Loucy (cell line): Measurements from ENCODE around the gene AHNAK2.

Experiments
- EZH2phosphoT487 ChIP-seq: fragments of 200-600 bp; IDR thresholded peaks from 2 replicates; pipeline ENCODE4 v1.6.1; 2018; ENCODE audit warnings: antibody characterized with exemption, mild to moderate bottlenecking, moderate library complexity, borderline replicate concordance
- TF ChIP-seq, protein P1 (sequence below): fragments of 200-600 bp; sonication (generic); conservative IDR thresholded peaks from 2 replicates; pipeline ENCODE4 v1.5.1; 2014; ENCODE audit warnings: mild to moderate bottlenecking, antibody characterized with exemption, low read length

DNA sequence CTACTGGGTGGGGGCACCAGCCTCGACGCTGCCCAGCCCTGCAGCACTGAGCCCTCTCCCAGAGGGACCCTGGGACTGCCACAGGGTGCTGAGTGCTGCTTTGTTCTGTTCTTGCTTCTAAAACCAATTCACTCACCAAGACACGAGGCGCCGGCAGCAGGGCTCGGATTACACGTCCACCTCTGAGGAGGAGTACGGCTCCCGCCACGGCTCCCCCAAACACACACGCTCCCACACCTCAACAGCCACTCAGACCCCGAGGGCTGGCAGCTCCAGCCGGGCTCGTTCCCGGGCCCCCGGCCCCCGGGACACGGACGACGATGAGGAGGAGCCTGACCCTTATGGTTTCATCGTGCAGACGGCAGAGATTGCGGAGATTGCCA lies 88.8 kb downstream of the AHNAK2 start:
- TF ChIP-seq, protein P1, sequence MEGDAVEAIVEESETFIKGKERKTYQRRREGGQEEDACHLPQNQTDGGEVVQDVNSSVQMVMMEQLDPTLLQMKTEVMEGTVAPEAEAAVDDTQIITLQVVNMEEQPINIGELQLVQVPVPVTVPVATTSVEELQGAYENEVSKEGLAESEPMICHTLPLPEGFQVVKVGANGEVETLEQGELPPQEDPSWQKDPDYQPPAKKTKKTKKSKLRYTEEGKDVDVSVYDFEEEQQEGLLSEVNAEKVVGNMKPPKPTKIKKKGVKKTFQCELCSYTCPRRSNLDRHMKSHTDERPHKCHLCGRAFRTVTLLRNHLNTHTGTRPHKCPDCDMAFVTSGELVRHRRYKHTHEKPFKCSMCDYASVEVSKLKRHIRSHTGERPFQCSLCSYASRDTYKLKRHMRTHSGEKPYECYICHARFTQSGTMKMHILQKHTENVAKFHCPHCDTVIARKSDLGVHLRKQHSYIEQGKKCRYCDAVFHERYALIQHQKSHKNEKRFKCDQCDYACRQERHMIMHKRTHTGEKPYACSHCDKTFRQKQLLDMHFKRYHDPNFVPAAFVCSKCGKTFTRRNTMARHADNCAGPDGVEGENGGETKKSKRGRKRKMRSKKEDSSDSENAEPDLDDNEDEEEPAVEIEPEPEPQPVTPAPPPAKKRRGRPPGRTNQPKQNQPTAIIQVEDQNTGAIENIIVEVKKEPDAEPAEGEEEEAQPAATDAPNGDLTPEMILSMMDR = no peak
- TF ChIP-seq EZH2phosphoT487 = no peak
